SK-N-MC (cell line): Measurements from ENCODE around the gene SERPINA5.

Source experiments
- DNase-seq: peaks from one replicate; pipeline ENCODE4 v3.0.0-alpha.2; 2011; ENCODE audit warnings: low read depth, low spot score
- H3K27ac ChIP-seq: fragments of 200-600 bp; sonication (generic); 2 replicates; pipeline ENCODE4 v1.5.1; 2016; ENCODE audit warnings: mixed run types
- H3K36me3 ChIP-seq: fragments of 200-600 bp; sonication (generic); 2 replicates; pipeline ENCODE4 v1.6.1; 2017; ENCODE audit warnings: antibody characterized with exemption, low read length, mixed read lengths; ENCODE audit not compliant: insufficient read depth
- H3K4me3 ChIP-seq: fragments of 200-600 bp; sonication (generic); 2 replicates; pipeline ENCODE4 v1.5.1; 2016
- H3K9ac ChIP-seq: fragments of 200-600 bp; sonication (generic); 2 replicates; pipeline ENCODE4 v1.8.0; 2017; ENCODE audit warnings: mixed run types, mixed read lengths; ENCODE audit not compliant: insufficient read length
- H3K9me3 ChIP-seq: fragments of 200-600 bp; sonication (generic); 2 replicates; pipeline ENCODE4 v1.6.1; 2017; ENCODE audit warnings: low read depth, mild to moderate bottlenecking, antibody characterized with exemption, low read length, moderate library complexity, mixed read lengths
- EZH2 ChIP-seq: fragments of 200-600 bp; sonication (generic); IDR thresholded peaks from one replicate; pipeline ENCODE4 v1.6.1; 2017; ENCODE audit warnings: antibody characterized with exemption
- FOXP2 ChIP-seq: optimal IDR thresholded peaks from 2 replicates; pipeline ENCODE3; 2011; ENCODE audit warnings: mild to moderate bottlenecking, moderate library complexity; ENCODE audit not compliant: insufficient read depth; ENCODE audit errors: extremely low read length, control extremely low read depth
- POLR2AphosphoS5 ChIP-seq: IDR thresholded peaks from 2 replicates; pipeline ENCODE4 v1.6.1; 2012; ENCODE audit warnings: mild to moderate bottlenecking, low read depth, low read length, borderline replicate concordance

The SERPINA5 gene

GRCh38 chr14:94613720-94614644 is 32.8 kb downstream of the SERPINA5 start:
- H3K9me3 ChIP-seq: no peaks in the 10 kb centered on the region
- no peak overlapping the region for H3K4me3 ChIP-seq
- no peak overlapping the region for H3K27ac ChIP-seq
- H3K36me3 ChIP-seq: no peaks in the 10 kb centered on the region
- TF ChIP-seq EZH2 (no peak), POLR2AphosphoS5 (no peak), FOXP2 (no peak)
- no peak for DNase-seq
- H3K9ac ChIP-seq: no peak overlapping the region

GRCh38 chr14:94614802-94615201 is 33.6 kb downstream of the SERPINA5 start:
- H3K9me3 ChIP-seq: no peaks in the 10 kb centered on the region
- no peak overlapping the region for H3K9ac ChIP-seq
- TF ChIP-seq EZH2 (no peak), POLR2AphosphoS5 (no peak), FOXP2 (no peak)
- H3K4me3 ChIP-seq: no peak overlapping the region
- H3K27ac ChIP-seq: no peak overlapping the region
- no peak for DNase-seq
- no peaks in the 10 kb centered on the region for H3K36me3 ChIP-seq

GRCh38 chr14:94615254-94615653 is 34.0 kb downstream of the SERPINA5 start:
- H3K36me3 ChIP-seq: no peaks in the 10 kb centered on the region
- H3K9me3 ChIP-seq: no peaks in the 10 kb centered on the region
- H3K27ac ChIP-seq: no peak overlapping the region
- DNase-seq: no peak
- no peak overlapping the region for H3K9ac ChIP-seq
- TF ChIP-seq POLR2AphosphoS5 (no peak), FOXP2 (no peak), EZH2 (no peak)
- H3K4me3 ChIP-seq: no peak overlapping the region

GRCh38 chr14:94615823-94616570 is 34.8 kb downstream of the SERPINA5 start:
- Histone ChIP-seq H3K9ac (no peak overlapping the region), H3K27ac (no peak overlapping the region), H3K4me3 (no peak overlapping the region), H3K36me3 (no peaks in the 10 kb centered on the region), H3K9me3 (no peaks in the 10 kb centered on the region)
- no peak for TF ChIP-seq EZH2
- no peak for TF ChIP-seq FOXP2
- no peak for TF ChIP-seq POLR2AphosphoS5
- DNase-seq: no peak

- TF ChIP-seq POLR2AphosphoS5 (no peak), EZH2 (no peak), FOXP2 (no peak)
- no peak overlapping the region for H3K27ac ChIP-seq
- no peak overlapping the region for H3K4me3 ChIP-seq
- no peak overlapping the region for H3K9ac ChIP-seq
- H3K36me3 ChIP-seq: no peaks in the 10 kb centered on the region
- no peak for DNase-seq
- H3K9me3 ChIP-seq: no peaks in the 10 kb centered on the region
Observed at GRCh38 chr14:94617366-94617941, 36.2 kb downstream of the SERPINA5 start.

GRCh38 chr14:94617988-94618822 is 37.0 kb downstream of the SERPINA5 start:
- Histone ChIP-seq H3K9ac (no peak overlapping the region), H3K9me3 (no peaks in the 10 kb centered on the region), H3K36me3 (no peaks in the 10 kb centered on the region), H3K4me3 (no peak overlapping the region), H3K27ac (no peak overlapping the region)
- no peak for DNase-seq
- TF ChIP-seq FOXP2: no peak
- TF ChIP-seq POLR2AphosphoS5: no peak
- TF ChIP-seq EZH2: no peak

GRCh38 chr14:94619297-94619696 is 38.1 kb downstream of the SERPINA5 start:
- Histone ChIP-seq H3K9me3 (no peaks in the 10 kb centered on the region), H3K4me3 (no peak overlapping the region), H3K36me3 (no peaks in the 10 kb centered on the region), H3K27ac (no peak overlapping the region), H3K9ac (no peak overlapping the region)
- TF ChIP-seq FOXP2 (no peak), POLR2AphosphoS5 (no peak), EZH2 (no peak)
- no peak for DNase-seq

GRCh38 chr14:94620597-94620996 is 39.4 kb downstream of the SERPINA5 start:
- TF ChIP-seq POLR2AphosphoS5: no peak
- no peak for TF ChIP-seq EZH2
- no peak for TF ChIP-seq FOXP2
- Histone ChIP-seq H3K36me3 (no peaks in the 10 kb centered on the region), H3K27ac (no peak overlapping the region), H3K4me3 (no peak overlapping the region), H3K9me3 (no peaks in the 10 kb centered on the region), H3K9ac (no peak overlapping the region)
- DNase-seq: no peak
